ENCODE results near the gene SMARCAD1. TPM values are rescaled to one million over a fixed set of nuclear protein-coding genes. Genes with fewer than 3 reads are reported as not detected.

Gene SMARCAD1
- polyA plus RNA-seq, 2 of the 4 experiments (the other 2 are of a cell fraction) = 15.9 to 35.7 TPM

DNA sequence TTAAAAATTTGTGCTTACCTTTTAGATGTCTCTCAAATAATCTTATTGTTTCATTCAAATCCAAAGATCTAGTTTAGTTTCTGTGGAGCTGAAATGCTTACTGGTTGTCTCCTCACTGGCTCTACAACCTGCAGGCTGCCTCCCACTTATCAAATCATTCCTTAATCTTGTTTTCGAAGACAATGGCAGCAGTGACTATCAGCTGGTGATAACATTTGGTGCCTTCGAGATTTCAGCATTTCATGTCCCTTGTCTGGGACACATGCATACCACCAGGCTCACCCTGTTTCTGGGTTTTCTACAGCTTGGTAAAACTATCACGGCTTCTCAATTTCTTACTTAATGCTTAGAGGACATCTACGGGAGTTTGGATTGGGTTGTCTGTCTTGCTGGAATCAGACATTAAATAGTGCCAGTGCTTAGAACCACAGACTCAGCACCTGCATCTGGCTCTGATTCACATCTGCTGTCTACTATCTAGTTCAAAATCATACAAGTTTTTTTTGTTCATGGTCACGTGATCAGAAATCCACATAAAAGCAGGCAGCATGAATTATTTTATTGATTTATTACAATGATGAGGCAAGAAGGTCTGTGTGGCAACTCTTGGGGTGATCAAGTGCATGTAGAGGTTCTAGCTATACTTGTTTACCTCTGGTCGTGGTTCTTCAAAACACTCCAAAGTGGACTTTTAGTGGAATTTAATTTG is 32.0 kb upstream of the SMARCAD1 start:
- TF ChIP-seq ESRRA (IDR thresholded peaks at IDR 0.05; ENCODE audit: borderline replicate concordance, low read length) = no peak
- TF ChIP-seq EHMT2 (IDR thresholded peaks at IDR 0.05; ENCODE audit: low read depth) = no peak
- no peak for TF ChIP-seq ZC3H11A (IDR thresholded peaks at IDR 0.05)
- CTCF ChIA-PET = no interaction called here
- Histone ChIP-seq H3K27ac (no peak overlapping the region), H3K4me1 (no peaks in the 10 kb centered on the region), H3K4me3 (no peak overlapping the region), H3K9me3 (no peaks in the 10 kb centered on the region; the same call in 1 of the 3 replicates), H3K4me2 (no peak overlapping the region)
- no peak for DNase-seq (ENCODE audit: low read depth in 1 of 2, low spot score in 1 of 2)
- 25% methylated on average over 6 of the region's 6 CpGs for WGBS (ENCODE audit: missing lambda C conversion rate)
- no peak for FAIRE-seq
- no peak for ATAC-seq
- POLR2A ChIA-PET = no interaction called here

DNA sequence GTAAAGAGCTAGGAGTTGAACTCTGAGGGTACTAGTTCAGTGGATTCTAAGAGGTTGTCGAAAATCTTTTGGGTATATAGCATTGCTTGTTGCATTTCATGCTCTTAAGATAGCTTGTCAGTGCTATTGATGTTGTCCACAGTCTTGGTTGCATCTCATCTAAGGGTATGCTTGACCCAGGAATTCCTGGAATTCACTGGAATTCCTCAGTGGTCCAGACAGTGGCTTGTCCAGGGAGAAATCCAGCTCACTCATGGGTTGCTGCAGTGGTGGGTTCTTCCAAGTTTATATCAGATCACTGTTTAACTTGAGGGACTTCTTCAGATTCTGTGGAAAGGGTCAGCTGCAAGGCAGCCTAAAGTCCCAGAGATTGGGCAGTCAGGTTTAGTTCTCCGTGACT is 29.8 kb upstream of the SMARCAD1 start:
- H3K4me1 ChIP-seq = no peaks in the 10 kb centered on the region
- no peak for DNase-seq (ENCODE audit: low read depth in 1 of 2, low spot score in 1 of 2)
- CTCF ChIA-PET = no interaction called here
- 38% methylated on average over 2 of the region's 2 CpGs for WGBS (ENCODE audit: missing lambda C conversion rate)
- H3K9me3 ChIP-seq = no peaks in the 10 kb centered on the region
- H3K4me3 ChIP-seq = no peak overlapping the region
- POLR2A ChIA-PET = no interaction called here
- no peak overlapping the region for H3K4me2 ChIP-seq
- TF ChIP-seq, protein P1, sequence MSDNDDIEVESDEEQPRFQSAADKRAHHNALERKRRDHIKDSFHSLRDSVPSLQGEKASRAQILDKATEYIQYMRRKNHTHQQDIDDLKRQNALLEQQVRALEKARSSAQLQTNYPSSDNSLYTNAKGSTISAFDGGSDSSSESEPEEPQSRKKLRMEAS (IDR thresholded peaks at IDR 0.05) = no peak
- TF ChIP-seq ZFP36 (IDR thresholded peaks at IDR 0.05; ENCODE audit: borderline replicate concordance, partially characterized antibody) (no peak), CBX8 (IDR thresholded peaks at IDR 0.05) (no peak), CHD4 (IDR thresholded peaks at IDR 0.05; ENCODE audit: borderline replicate concordance) (no peak), ESRRA (IDR thresholded peaks at IDR 0.05; ENCODE audit: borderline replicate concordance, low read length) (no peak), BHLHE40 (IDR thresholded peaks at IDR 0.05; ENCODE audit: low read depth, low read length) (no peak), MYC (IDR thresholded peaks at IDR 0.05; ENCODE audit: borderline replicate concordance, low read length) (no peak), RFX5 (IDR thresholded peaks at IDR 0.05) (no peak), FOSB (CRISPR knock-in tag; IDR thresholded peaks at IDR 0.05) (no peak), FOXS1 (CRISPR knock-in tag; IDR thresholded peaks at IDR 0.05) (no peak), PHF8 (IDR thresholded peaks at IDR 0.05; ENCODE audit: borderline replicate concordance, low read depth) (no peak), NFE2L2 (conservative IDR thresholded peaks at IDR 0.05; ENCODE audit: low read length) (no peak), RNF2 (IDR thresholded peaks at IDR 0.05; ENCODE audit: borderline replicate concordance, low read depth) (no peak)
- TF ChIP-seq, protein P2, sequence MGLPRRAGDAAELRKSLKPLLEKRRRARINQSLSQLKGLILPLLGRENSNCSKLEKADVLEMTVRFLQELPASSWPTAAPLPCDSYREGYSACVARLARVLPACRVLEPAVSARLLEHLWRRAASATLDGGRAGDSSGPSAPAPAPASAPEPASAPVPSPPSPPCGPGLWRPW (IDR thresholded peaks at IDR 0.05) = no peak
- TF ChIP-seq, protein P3, sequence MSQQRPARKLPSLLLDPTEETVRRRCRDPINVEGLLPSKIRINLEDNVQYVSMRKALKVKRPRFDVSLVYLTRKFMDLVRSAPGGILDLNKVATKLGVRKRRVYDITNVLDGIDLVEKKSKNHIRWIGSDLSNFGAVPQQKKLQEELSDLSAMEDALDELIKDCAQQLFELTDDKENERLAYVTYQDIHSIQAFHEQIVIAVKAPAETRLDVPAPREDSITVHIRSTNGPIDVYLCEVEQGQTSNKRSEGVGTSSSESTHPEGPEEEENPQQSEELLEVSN (IDR thresholded peaks at IDR 0.05; ENCODE audit: borderline replicate concordance, low read depth) = no peak
- TF ChIP-seq, protein P4, sequence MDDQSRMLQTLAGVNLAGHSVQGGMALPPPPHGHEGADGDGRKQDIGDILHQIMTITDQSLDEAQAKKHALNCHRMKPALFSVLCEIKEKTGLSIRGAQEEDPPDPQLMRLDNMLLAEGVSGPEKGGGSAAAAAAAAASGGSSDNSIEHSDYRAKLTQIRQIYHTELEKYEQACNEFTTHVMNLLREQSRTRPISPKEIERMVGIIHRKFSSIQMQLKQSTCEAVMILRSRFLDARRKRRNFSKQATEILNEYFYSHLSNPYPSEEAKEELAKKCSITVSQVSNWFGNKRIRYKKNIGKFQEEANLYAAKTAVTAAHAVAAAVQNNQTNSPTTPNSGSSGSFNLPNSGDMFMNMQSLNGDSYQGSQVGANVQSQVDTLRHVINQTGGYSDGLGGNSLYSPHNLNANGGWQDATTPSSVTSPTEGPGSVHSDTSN (IDR thresholded peaks at IDR 0.05) = no peak
- no peak overlapping the region for H3K27ac ChIP-seq
- FAIRE-seq = no peak
- no peak for ATAC-seq

DNA sequence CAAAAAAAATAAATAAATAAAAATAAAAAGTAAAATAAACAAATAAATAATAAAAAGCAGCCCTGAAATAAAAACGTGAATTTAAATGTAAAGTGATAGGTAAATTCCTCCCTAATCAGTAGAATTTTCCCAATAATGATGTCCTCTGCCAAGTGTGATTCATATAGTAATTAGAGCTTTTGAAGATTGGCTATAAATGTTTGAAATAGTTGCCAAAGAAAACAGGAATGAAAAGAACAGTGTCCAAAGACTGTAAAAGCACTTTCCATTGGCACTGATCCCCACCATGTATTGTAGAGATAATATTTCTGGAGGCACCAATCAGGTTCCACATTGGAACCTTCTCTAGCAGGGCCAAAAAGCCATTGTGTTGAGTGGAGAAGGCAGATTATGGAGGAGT is 25.9 kb upstream of the SMARCAD1 start:
- Histone ChIP-seq H3K4me3 (no peak overlapping the region), H3K4me1 (no peaks in the 10 kb centered on the region), H3K27ac (no peak overlapping the region), H3K4me2 (no peak overlapping the region), H3K9me3 (no peaks in the 10 kb centered on the region)
- CTCF ChIA-PET = interaction anchor here (0.7 kb wide), 1 partner anchor 511 kb away, joined by 3 read pairs; no protein-coding TSS in a partner anchor
- TF ChIP-seq TFCP2L1 (CRISPR knock-in tag; IDR thresholded peaks at IDR 0.05) (no peak), EP300 (IDR thresholded peaks at IDR 0.05) (no peak), CHD2 (IDR thresholded peaks at IDR 0.05; ENCODE audit: low read length, partially characterized antibody) (no peak), RCOR1 (IDR thresholded peaks at IDR 0.05; ENCODE audit: low read depth, low read length) (no peak), RARB (CRISPR knock-in tag; IDR thresholded peaks at IDR 0.05) (no peak), HDAC2 (IDR thresholded peaks at IDR 0.05) (no peak), RNF2 (IDR thresholded peaks at IDR 0.05; ENCODE audit: borderline replicate concordance, low read depth) (no peak), MAFK (IDR thresholded peaks at IDR 0.05; ENCODE audit: partially characterized antibody) (no peak), ZC3H11A (IDR thresholded peaks at IDR 0.05) (no peak), EHF (CRISPR knock-in tag; IDR thresholded peaks at IDR 0.05) (no peak)
- no peak for FAIRE-seq
- no peak for ATAC-seq
- DNase-seq (ENCODE audit: low read depth in 1 of 2, low spot score in 1 of 2) = no peak
- POLR2A ChIA-PET = no interaction called here
- 4% methylated on average over 1 of the region's 1 CpG for WGBS (ENCODE audit: missing lambda C conversion rate)

All from A549 (cell line).